SJCRH30 (cell line): ENCODE measurements around the gene PARD3. TPM values are rescaled to one million over a fixed set of nuclear protein-coding genes. Genes with fewer than 3 reads are reported as not detected.

ENCODE experiments used
- DNase-seq, 2 experiments: peaks; one replicate each; pipeline ENCODE4 v3.0.0-alpha.2; 2015 to 2020
- H3K27ac ChIP-seq: fragments of 250-450 bp; sonication (Bioruptor Pico); 2 replicates; pipeline ENCODE4 v1.5.1; 2020; ENCODE audit warnings: mild to moderate bottlenecking, moderate library complexity
- H3K27me3 ChIP-seq: fragments of 250-450 bp; sonication (Bioruptor Pico); 2 replicates; pipeline ENCODE4 v1.5.1; 2020; ENCODE audit warnings: mild to moderate bottlenecking, moderate library complexity
- H3K36me3 ChIP-seq: fragments of 250-450 bp; sonication (Bioruptor Pico); 2 replicates; pipeline ENCODE4 v1.5.1; 2020; ENCODE audit warnings: mild to moderate bottlenecking, moderate library complexity
- H3K4me1 ChIP-seq: fragments of 250-450 bp; sonication (Bioruptor Pico); 2 replicates; pipeline ENCODE4 v1.5.1; 2020; ENCODE audit warnings: mild to moderate bottlenecking, moderate library complexity
- H3K4me3 ChIP-seq: fragments of 250-450 bp; sonication (Bioruptor Pico); 2 replicates; pipeline ENCODE4 v1.5.1; 2020; ENCODE audit warnings: mild to moderate bottlenecking, moderate library complexity
- H3K9me3 ChIP-seq: fragments of 250-450 bp; sonication (Bioruptor Pico); replicated peaks from 2 replicates; pipeline ENCODE4 v1.5.1; 2020; ENCODE audit warnings: mild to moderate bottlenecking, moderate library complexity
- total RNA-seq: library from RNA; depleted of rRNA; stranded (reverse); fragments of >200 nt; shearing (Covaris generic); gene quantifications from 2 replicates; pipeline ENCODE4 v1.2.3, GENCODE V29; 2014

Gene PARD3
- total RNA-seq, 1 experiment from 2014 or later = 58.7 TPM

DNA sequence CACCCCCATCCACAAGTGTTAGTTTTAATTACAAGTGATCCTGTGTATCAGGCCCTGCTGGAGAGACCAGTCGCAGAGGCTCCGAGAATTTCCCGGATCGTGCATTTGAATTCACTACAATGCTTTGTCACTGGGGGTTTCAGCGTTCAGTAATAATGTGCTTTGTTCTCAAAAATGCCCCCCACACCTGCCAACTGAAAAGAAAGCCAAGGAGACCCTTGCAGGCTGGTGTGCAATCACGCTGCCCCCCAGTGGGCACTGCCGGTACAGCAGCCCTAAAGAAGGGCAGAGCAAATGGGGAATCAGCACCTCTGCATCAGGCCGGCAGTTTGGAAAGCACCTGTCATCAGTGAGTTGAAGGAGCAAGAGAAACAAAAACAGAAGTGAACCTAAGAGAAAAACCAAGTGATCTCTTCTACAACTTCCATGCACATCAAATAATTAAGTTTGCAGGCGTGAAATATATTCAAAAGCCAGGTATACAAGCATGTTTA, 177.6 kb downstream of the PARD3 start:
- Histone ChIP-seq H3K36me3 (no peaks in the 10 kb centered on the region; the same call in 1 of the 2 replicates), H3K4me1 (peaks cover 6% of the 10 kb centered on the region), H3K27me3 (no peaks in the 10 kb centered on the region), H3K9me3 (no peaks in the 10 kb centered on the region), H3K27ac (no peak overlapping the region), H3K4me3 (no peak overlapping the region)
- DNase-seq = peak; percentile 48 to 73

- Histone ChIP-seq H3K36me3 (no peaks in the 10 kb centered on the region; the same call in 1 of the 2 replicates), H3K4me3 (no peak overlapping the region), H3K27ac (no peak overlapping the region), H3K27me3 (no peaks in the 10 kb centered on the region), H3K4me1 (no peaks in the 10 kb centered on the region), H3K9me3 (no peaks in the 10 kb centered on the region)
- no peak for DNase-seq
Measured at GRCh38 chr10:34635111-34635510, 180.0 kb downstream of the PARD3 start.

- no peak for DNase-seq
- no peaks in the 10 kb centered on the region for H3K27me3 ChIP-seq
- H3K9me3 ChIP-seq = no peaks in the 10 kb centered on the region
- no peak overlapping the region for H3K4me3 ChIP-seq
- no peaks in the 10 kb centered on the region; the same call in 1 of the 2 replicates for H3K36me3 ChIP-seq
- no peaks in the 10 kb centered on the region for H3K4me1 ChIP-seq
- H3K27ac ChIP-seq = no peak overlapping the region
Measured at GRCh38 chr10:34633374-34633773, 181.7 kb downstream of the PARD3 start.

- DNase-seq = no peak
- Histone ChIP-seq H3K27ac (no peak overlapping the region), H3K36me3 (no peaks in the 10 kb centered on the region; the same call in 1 of the 2 replicates), H3K27me3 (no peaks in the 10 kb centered on the region), H3K4me3 (no peak overlapping the region), H3K9me3 (no peaks in the 10 kb centered on the region), H3K4me1 (no peaks in the 10 kb centered on the region)
Measured at GRCh38 chr10:34629084-34629483, 186.0 kb downstream of the PARD3 start.

DNA sequence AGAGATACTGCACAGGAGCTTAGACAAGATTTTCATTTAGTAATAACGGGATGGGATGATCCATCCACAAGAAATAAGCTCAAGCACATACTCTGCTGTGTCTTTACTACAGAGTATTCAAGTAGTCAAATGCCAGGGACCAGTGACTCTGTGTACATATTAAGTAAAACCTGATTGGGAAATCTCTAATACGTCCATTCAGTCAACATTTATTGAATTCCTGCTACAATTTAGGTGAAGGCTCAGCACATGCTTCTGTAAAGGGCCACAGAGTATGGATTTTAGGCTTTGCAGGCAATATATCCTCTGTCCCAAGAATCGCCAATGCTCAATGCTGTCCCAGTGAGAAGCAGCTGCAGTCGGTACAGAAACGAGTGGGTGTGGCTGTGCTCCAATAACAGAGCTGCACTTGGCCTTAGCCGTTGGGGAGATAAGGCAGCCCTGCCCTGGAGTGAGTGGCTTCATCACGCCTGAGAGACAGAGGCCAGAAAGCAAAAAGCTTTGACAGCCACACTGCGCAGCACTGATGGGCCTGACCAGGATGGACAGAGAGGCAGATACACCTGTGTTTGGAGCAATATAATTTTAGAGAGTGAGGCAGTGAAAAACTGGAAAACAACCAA, 186.8 kb downstream of the PARD3 start:
- Histone ChIP-seq H3K4me1 (no peaks in the 10 kb centered on the region), H3K4me3 (no peak overlapping the region), H3K27me3 (no peaks in the 10 kb centered on the region), H3K36me3 (no peaks in the 10 kb centered on the region), H3K27ac (no peak overlapping the region), H3K9me3 (no peaks in the 10 kb centered on the region)
- peak; percentile 29 to 59 for DNase-seq

GRCh38 chr10:34627741-34628140, 187.4 kb downstream of the PARD3 start:
- Histone ChIP-seq H3K27ac (no peak overlapping the region), H3K27me3 (no peaks in the 10 kb centered on the region), H3K4me3 (no peak overlapping the region), H3K4me1 (no peaks in the 10 kb centered on the region), H3K36me3 (no peaks in the 10 kb centered on the region), H3K9me3 (no peaks in the 10 kb centered on the region)
- no peak for DNase-seq

GRCh38 chr10:34627331-34627730, 187.8 kb downstream of the PARD3 start:
- no peaks in the 10 kb centered on the region for H3K4me1 ChIP-seq
- H3K36me3 ChIP-seq = no peaks in the 10 kb centered on the region
- no peak overlapping the region for H3K4me3 ChIP-seq
- H3K27ac ChIP-seq = no peak overlapping the region
- no peak for DNase-seq
- no peaks in the 10 kb centered on the region for H3K9me3 ChIP-seq
- no peaks in the 10 kb centered on the region for H3K27me3 ChIP-seq

GRCh38 chr10:34626158-34626880, 188.8 kb downstream of the PARD3 start:
- H3K4me3 ChIP-seq = no peak overlapping the region
- H3K4me1 ChIP-seq = no peaks in the 10 kb centered on the region
- H3K9me3 ChIP-seq = no peaks in the 10 kb centered on the region
- no peak for DNase-seq
- H3K36me3 ChIP-seq = no peaks in the 10 kb centered on the region; the same call in 1 of the 2 replicates
- no peaks in the 10 kb centered on the region for H3K27me3 ChIP-seq
- no peak overlapping the region for H3K27ac ChIP-seq

- Histone ChIP-seq H3K4me3 (no peak overlapping the region), H3K9me3 (no peaks in the 10 kb centered on the region), H3K27ac (no peak overlapping the region), H3K4me1 (no peaks in the 10 kb centered on the region), H3K27me3 (no peaks in the 10 kb centered on the region), H3K36me3 (no peaks in the 10 kb centered on the region; the same call in 1 of the 2 replicates)
- DNase-seq = no peak
Measured at GRCh38 chr10:34624323-34625153, 190.6 kb downstream of the PARD3 start.

GRCh38 chr10:34622945-34623344, 192.2 kb downstream of the PARD3 start:
- no peak overlapping the region for H3K4me3 ChIP-seq
- no peaks in the 10 kb centered on the region for H3K9me3 ChIP-seq
- H3K27me3 ChIP-seq = no peaks in the 10 kb centered on the region
- no peak overlapping the region for H3K27ac ChIP-seq
- H3K4me1 ChIP-seq = no peaks in the 10 kb centered on the region
- no peaks in the 10 kb centered on the region; the same call in 1 of the 2 replicates for H3K36me3 ChIP-seq
- DNase-seq = peak in 1 of 2 experiments; percentile 20

DNA sequence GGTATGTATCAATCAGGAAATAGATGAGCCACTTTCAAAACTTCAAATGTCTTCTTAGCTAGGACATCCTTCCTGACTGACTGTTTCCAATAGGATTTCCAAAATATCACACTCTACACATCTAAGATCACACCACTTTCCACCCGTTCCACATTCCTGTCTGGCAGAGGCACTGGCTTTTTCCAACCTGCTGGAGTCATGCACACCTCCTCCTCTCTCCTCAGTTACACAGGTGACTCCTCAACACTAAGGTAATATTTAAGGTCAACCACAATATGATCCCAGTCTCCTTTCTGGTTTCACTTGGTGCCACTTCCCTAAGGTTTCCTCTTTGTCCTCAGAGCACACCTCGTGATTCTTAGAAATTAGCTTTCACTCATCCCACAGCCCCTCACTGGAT, 196.5 kb downstream of the PARD3 start:
- Histone ChIP-seq H3K4me3 (no peak overlapping the region), H3K27ac (no peak overlapping the region), H3K27me3 (no peaks in the 10 kb centered on the region), H3K36me3 (no peaks in the 10 kb centered on the region; the same call in 1 of the 2 replicates), H3K4me1 (no peaks in the 10 kb centered on the region), H3K9me3 (no peaks in the 10 kb centered on the region)
- DNase-seq = no peak

DNA sequence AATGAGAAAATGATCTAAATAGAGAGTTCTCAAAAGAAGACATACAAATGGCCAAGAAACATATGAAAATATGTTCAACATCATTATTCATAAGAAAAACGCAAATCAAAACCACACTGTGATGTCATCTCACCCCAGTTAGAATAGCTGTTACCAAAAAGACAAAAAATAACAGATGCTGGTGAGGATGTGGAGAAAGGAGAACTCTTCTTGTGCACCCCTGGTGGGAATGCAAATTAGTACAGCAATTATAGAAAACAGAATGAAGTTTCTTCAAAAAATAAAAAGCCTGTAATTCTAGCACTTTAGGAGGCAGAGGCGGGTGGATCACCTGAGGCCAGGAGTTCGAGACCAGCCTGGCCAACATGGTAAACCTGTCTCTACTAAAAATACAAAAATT, 199.3 kb downstream of the PARD3 start:
- Histone ChIP-seq H3K27ac (no peak overlapping the region), H3K4me3 (no peak overlapping the region), H3K9me3 (no peaks in the 10 kb centered on the region), H3K36me3 (no peaks in the 10 kb centered on the region), H3K4me1 (no peaks in the 10 kb centered on the region), H3K27me3 (no peaks in the 10 kb centered on the region)
- peak in 1 of 2 experiments; percentile 36 for DNase-seq

GRCh38 chr10:34613491-34613890, 201.6 kb downstream of the PARD3 start:
- Histone ChIP-seq H3K36me3 (no peaks in the 10 kb centered on the region), H3K27ac (no peak overlapping the region), H3K27me3 (no peaks in the 10 kb centered on the region)

DNA sequence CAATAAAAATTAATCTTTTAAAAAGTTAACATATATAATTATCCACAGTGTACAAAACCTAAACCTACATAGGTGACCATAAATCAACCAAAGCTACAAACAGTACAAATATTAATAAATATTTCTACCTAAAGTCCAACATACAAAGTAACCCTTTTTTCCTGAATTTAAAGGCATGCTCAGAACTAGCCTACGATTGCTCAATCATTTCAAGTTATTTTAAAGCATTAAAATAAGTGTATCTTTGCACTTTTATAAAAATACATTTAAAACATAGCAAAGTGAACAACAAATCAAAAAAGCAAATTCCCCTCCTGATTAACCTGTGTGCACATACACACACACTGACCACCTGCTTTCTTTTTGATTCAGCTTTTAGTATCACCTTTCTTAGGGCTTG, 202.2 kb downstream of the PARD3 start:
- no peak for DNase-seq
- Histone ChIP-seq H3K27ac (no peak overlapping the region), H3K27me3 (no peaks in the 10 kb centered on the region)

More at GRCh38 chr10:34613491-34613890, 201.6 kb downstream of the PARD3 start:
- no peak for DNase-seq
- Histone ChIP-seq H3K4me1 (no peaks in the 10 kb centered on the region), H3K4me3 (no peak overlapping the region), H3K9me3 (no peaks in the 10 kb centered on the region)

GRCh38 chr10:34612446-34612845, 202.7 kb downstream of the PARD3 start:
- H3K27me3 ChIP-seq = no peaks in the 10 kb centered on the region
- H3K27ac ChIP-seq = no peak overlapping the region
- DNase-seq = no peak
- H3K36me3 ChIP-seq = no peaks in the 10 kb centered on the region
- no peaks in the 10 kb centered on the region for H3K9me3 ChIP-seq
- no peak overlapping the region for H3K4me3 ChIP-seq
- H3K4me1 ChIP-seq = no peaks in the 10 kb centered on the region

More for the DNA sequence above, 202.2 kb downstream of the PARD3 start:
- Histone ChIP-seq H3K4me3 (no peak overlapping the region), H3K9me3 (no peaks in the 10 kb centered on the region), H3K4me1 (no peaks in the 10 kb centered on the region), H3K36me3 (no peaks in the 10 kb centered on the region)
